SK-MEL-5 (cell line): Measurements from ENCODE around the gene SAMD1. TPM values are rescaled to one million over a fixed set of nuclear protein-coding genes. Genes with fewer than 3 reads are reported as not detected.

ENCODE experiments used
- DNase-seq: peaks from one replicate; pipeline ENCODE4 v3.0.0-alpha.2; 2016; ENCODE audit warnings: low read depth, low spot score
- in situ Hi-C: cut with HindIII; loops from 2 replicates; pipeline ENCODE4 v1.10.0; 2016; ENCODE audit warnings: low sequenced_read_pairs, high pct_unique_total_duplicates, low pct_unique_long_range_greater_than_20kb
- total RNA-seq: library from RNA; depleted of rRNA; stranded (reverse); fragments of >200 nt; shearing (Covaris generic); gene quantifications from 2 replicates; pipeline ENCODE4 v1.2.3, GENCODE V29; 2014

Gene SAMD1
- total RNA-seq, 1 experiment from 2014 or later: 17.2 TPM

GRCh38 chr19:14073261-14073924, 17.2 kb downstream of the SAMD1 start:
- in situ Hi-C loops: no loop called here

GRCh38 chr19:14072535-14073260, 17.9 kb downstream of the SAMD1 start, which contains the start of gene MISP3:
Gene MISP3 (plus strand): TSS chr19:14072786. CDS start chr19:14073310, 524 bp downstream.
- no peak for DNase-seq
- in situ Hi-C loops: no loop called here

More at GRCh38 chr19:14073261-14073924, 17.2 kb downstream of the SAMD1 start:
- DNase-seq: peak; percentile 58

GRCh38 chr19:14070268-14071050, 20.1 kb downstream of the SAMD1 start:
- in situ Hi-C loops: no loop called here
- no peak for DNase-seq

GRCh38 chr19:14066134-14066533, 24.4 kb downstream of the SAMD1 start:
- DNase-seq: no peak
- in situ Hi-C loops: no loop called here

GRCh38 chr19:14063105-14063504, 27.4 kb downstream of the SAMD1 start:
- in situ Hi-C loops: no loop called here

GRCh38 chr19:14062558-14062855, 28.0 kb downstream of the SAMD1 start:
- DNase-seq: no peak
- in situ Hi-C loops: no loop called here

More at GRCh38 chr19:14063105-14063504, 27.4 kb downstream of the SAMD1 start:
- DNase-seq: no peak

GRCh38 chr19:14061751-14062557, 28.6 kb downstream of the SAMD1 start, which contains the start of gene PALM3:
Gene PALM3 (minus strand): TSS chr19:14062076. CDS start chr19:14061980, 96 bp downstream.
- no peak for DNase-seq
- in situ Hi-C loops: no loop called here

GRCh38 chr19:14061081-14061749, 29.3 kb downstream of the SAMD1 start:
- DNase-seq: no peak
- in situ Hi-C loops: no loop called here

GRCh38 chr19:14059652-14060155, 30.8 kb downstream of the SAMD1 start:
- no peak for DNase-seq
- in situ Hi-C loops: no loop called here

- in situ Hi-C loops: no loop called here
- DNase-seq: no peak
Observed at GRCh38 chr19:14059093-14059480, 31.5 kb downstream of the SAMD1 start.

GRCh38 chr19:14058182-14059092, 32.1 kb downstream of the SAMD1 start:
- no peak for DNase-seq
- in situ Hi-C loops: no loop called here

GRCh38 chr19:14056741-14057356, 33.7 kb downstream of the SAMD1 start:
- DNase-seq: no peak
- in situ Hi-C loops: no loop called here

- in situ Hi-C loops: no loop called here
- no peak for DNase-seq
Observed at GRCh38 chr19:14056069-14056666, 34.4 kb downstream of the SAMD1 start.

- in situ Hi-C loops: no loop called here
- DNase-seq: no peak
Observed at GRCh38 chr19:14055396-14055795, 35.2 kb downstream of the SAMD1 start.

GRCh38 chr19:14054721-14055120, 35.8 kb downstream of the SAMD1 start:
- no peak for DNase-seq
- in situ Hi-C loops: no loop called here
